ENCODE data around the gene CCDC15.

DNA sequence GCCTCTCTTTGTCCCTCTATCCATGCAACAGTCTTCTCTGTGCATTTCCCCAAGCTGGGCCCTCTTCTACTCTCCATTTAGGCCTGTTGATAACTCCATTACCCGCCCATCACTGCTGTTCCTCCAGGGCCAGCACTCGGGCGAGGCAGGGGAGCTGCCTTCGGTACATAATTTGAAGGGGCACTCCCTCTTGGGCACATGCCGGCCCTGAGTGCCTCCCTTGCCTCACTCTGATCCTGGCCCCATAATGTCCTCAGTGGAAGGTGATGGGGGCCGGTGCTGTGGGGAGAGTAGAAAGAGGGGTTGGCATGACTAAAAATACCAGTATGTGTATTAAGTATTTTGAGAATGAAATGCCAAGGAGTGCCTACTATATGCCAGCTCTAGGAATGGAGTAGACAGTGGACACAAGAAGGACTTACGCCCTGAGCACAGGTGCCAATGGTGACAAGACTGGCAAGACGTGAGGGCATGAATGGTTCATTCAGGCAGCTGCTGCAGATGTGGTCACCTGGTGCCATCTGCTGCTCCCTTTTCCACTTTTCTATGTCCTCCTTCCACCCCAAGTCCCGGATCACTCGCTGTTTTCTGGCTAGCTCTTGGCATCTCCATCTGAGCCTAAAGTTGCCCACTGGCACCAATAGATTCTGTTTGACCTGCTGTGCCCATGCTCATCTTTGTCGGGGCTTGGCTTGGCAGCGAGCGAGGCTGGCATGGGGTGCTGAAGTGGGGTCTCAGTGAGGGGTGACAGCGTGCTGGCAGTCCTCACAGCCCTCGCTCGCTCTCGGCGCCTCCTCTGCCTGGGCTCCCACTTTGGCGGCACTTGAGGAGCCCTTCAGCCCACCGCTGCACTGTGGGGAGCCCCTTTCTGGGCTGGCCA, 134.8 kb downstream of the CCDC15 start:
- TF ChIP-seq POLR2AphosphoS5 (IDR thresholded peaks at IDR 0.05; ENCODE audit: low read depth, low read length) (no peak), TAF1 (IDR thresholded peaks at IDR 0.05; ENCODE audit: low read depth, low read length) (no peak), POLR2A (IDR thresholded peaks at IDR 0.05; ENCODE audit: low read depth, low read length) (no peak), SPI1 (IDR thresholded peaks at IDR 0.05; ENCODE audit: low read depth, low read length) (no peak), PAX5 (IDR thresholded peaks at IDR 0.05; ENCODE audit: insufficient read depth, low read length, severe bottlenecking) (no peak)

Measured in GM12891 (cell line).